Esophagus (tissue), 2 donors: Measurements from ENCODE around the gene GTF3C4. TPM values are rescaled to one million over a fixed set of nuclear protein-coding genes. Genes with fewer than 3 reads are reported as not detected.

Experiments used
- H3K27ac ChIP-seq, 2 donors: one replicate each; pipeline ENCODE4 v1.5.1; 2013; ENCODE audit warnings: low read depth in 2 of 2, mild to moderate bottlenecking in 2 of 2, inconsistent platforms in 1 of 2, low read length in 1 of 2, moderate library complexity in 1 of 2
- H3K27me3 ChIP-seq, 2 donors: one replicate each; pipeline ENCODE4 v1.6.1; 2013; ENCODE audit warnings: low read length in 2 of 2, control low read depth in 1 of 2, mild to moderate bottlenecking in 1 of 2; ENCODE audit not compliant: insufficient read depth in 2 of 2, control insufficient read depth in 1 of 2
- H3K36me3 ChIP-seq, 2 donors: one replicate each; pipeline ENCODE4 v1.6.1; 2013; ENCODE audit warnings: low read length in 1 of 2; ENCODE audit not compliant: control insufficient read depth in 2 of 2, insufficient read depth in 2 of 2
- H3K4me1 ChIP-seq, 2 donors: one replicate each; pipeline ENCODE4 v1.6.1; 2013; ENCODE audit warnings: low read length in 1 of 2; ENCODE audit not compliant: control insufficient read depth in 2 of 2, insufficient read depth in 2 of 2
- H3K4me3 ChIP-seq, 2 donors: one replicate each; pipeline ENCODE4 v1.5.1; 2013; ENCODE audit warnings: low read length in 2 of 2, mild to moderate bottlenecking in 2 of 2, low read depth in 1 of 2, moderate library complexity in 1 of 2
- H3K9me3 ChIP-seq, 2 donors: one replicate each; pipeline ENCODE4 v1.6.1; 2013; ENCODE audit warnings: mild to moderate bottlenecking in 2 of 2, low read depth in 1 of 2, low read length in 1 of 2, moderate library complexity in 1 of 2; ENCODE audit not compliant: control insufficient read depth in 2 of 2, insufficient read depth in 1 of 2
- WGBS, 2 donors: extraction: QIAGEN DNeasy Blood & Tissue Kit; methylation state at CpG; one replicate each; pipeline ENCODE4 v1.1.7; 2013; 5-methylcytosine and 5-hydroxymethylcytosine counted together
- polyA plus RNA-seq, 2 donors: library from polyadenylated mRNA; stranded (reverse); fragments of 200-250 nt; gene quantifications; one replicate each; pipeline ENCODE4 v1.2.3, GENCODE V29; 2013
- donor health status: healthy with polysubstance abuse.
- donor health status: Bipolar disorder and iron deficiency.

GTF3C4 gene
- polyA plus RNA-seq, 2 donors: 2.1 to 3.8 TPM

GRCh38 chr9:132733260-132733815 is 63.1 kb downstream of the GTF3C4 start:
- Histone ChIP-seq H3K4me3 (no peak overlapping the region), H3K9me3 (no peaks in the 10 kb centered on the region), H3K4me1 (peaks cover 2 to 22% of the 10 kb centered on the region in 2 donors), H3K27me3 (no peaks in the 10 kb centered on the region), H3K36me3 (no peaks in the 10 kb centered on the region), H3K27ac (peak overlapping the region; percentile 61 to 89)
- WGBS, 2 donors: 61 to 74% methylated on average over 22 of the region's 22 CpGs

GRCh38 chr9:132739710-132740310 is 69.5 kb downstream of the GTF3C4 start:
- Histone ChIP-seq H3K36me3 (no peaks in the 10 kb centered on the region), H3K4me1 (no peaks in the 10 kb centered on the region), H3K27ac (no peak overlapping the region), H3K4me3 (no peak overlapping the region), H3K9me3 (no peaks in the 10 kb centered on the region), H3K27me3 (peaks cover 0 to 4% of the 10 kb centered on the region in 2 donors)
- WGBS, 2 donors: 84 to 90% methylated on average over 9 of the region's 9 CpGs

DNA sequence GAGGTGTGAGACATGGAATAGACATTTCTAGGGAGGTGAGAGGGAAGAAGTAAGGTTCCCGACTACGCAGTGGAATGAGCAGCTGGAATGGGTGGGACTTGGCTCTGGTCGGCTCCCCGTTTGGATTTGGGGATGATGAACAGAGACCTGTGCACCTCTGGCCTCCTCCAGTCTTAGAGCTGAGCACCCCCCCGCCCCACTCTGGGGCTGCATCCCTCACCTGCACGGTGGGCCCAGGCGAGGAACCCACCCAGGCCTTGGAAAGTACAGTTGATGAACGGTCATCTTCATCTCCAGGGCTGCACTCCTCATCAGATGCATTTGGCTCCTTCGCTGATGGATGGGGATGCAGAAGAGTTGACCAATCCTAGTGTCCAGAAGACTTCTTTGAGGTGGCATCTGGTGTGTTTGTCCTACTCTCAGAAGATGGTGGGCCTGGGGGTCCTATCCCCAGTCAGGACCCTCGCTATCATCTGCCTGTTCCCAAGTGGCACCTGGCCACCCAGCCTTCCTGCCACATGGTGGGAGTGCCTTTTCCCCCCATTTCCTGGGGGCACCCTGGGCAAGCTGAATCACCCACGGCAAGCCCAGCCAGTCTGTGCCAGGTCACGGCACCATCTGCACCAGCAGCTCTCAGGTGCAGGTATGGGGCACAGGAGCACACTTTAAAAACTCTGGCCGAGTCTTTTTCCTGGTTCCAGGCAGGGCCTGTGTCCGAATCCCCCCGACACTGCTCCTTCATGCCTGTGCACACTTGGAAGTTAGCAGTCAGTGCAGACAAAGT is 70.5 kb downstream of the GTF3C4 start:
- WGBS, 2 donors: 83 to 86% methylated on average over 15 of the region's 15 CpGs
- Histone ChIP-seq H3K27ac (no peak overlapping the region), H3K9me3 (no peaks in the 10 kb centered on the region), H3K4me1 (no peaks in the 10 kb centered on the region), H3K36me3 (no peaks in the 10 kb centered on the region), H3K4me3 (no peak overlapping the region), H3K27me3 (peaks cover 0 to 4% of the 10 kb centered on the region in 2 donors)

GRCh38 chr9:132742821-132743311 is 72.6 kb downstream of the GTF3C4 start:
- Histone ChIP-seq H3K4me3 (no peak overlapping the region), H3K9me3 (no peaks in the 10 kb centered on the region), H3K27me3 (peaks cover 0 to 4% of the 10 kb centered on the region in 2 donors), H3K36me3 (no peaks in the 10 kb centered on the region), H3K4me1 (no peaks in the 10 kb centered on the region), H3K27ac (no peak overlapping the region)
- 55 to 59% methylated on average over 17 of the region's 17 CpGs for WGBS, 2 donors

GRCh38 chr9:132743931-132744479 is 73.7 kb downstream of the GTF3C4 start:
- Histone ChIP-seq H3K27ac (no peak overlapping the region), H3K9me3 (no peaks in the 10 kb centered on the region), H3K4me1 (no peaks in the 10 kb centered on the region), H3K4me3 (no peak overlapping the region), H3K36me3 (no peaks in the 10 kb centered on the region), H3K27me3 (peaks cover 0 to 4% of the 10 kb centered on the region in 2 donors)
- 26 to 40% methylated on average over 13 of the region's 13 CpGs for WGBS, 2 donors

Other genes starting within 250 kb of the GTF3C4 start
- gene BARHL1, start 87.9 kb upstream of the GTF3C4 start, polyA plus RNA-seq: not detected
- 1 to 10 TPM; 6.6 to 8.0 TPM for gene DDX31, start 481 bp upstream of the GTF3C4 start, polyA plus RNA-seq
- gene AK8, start 207.8 kb downstream of the GTF3C4 start, polyA plus RNA-seq: under 1 TPM; 0.39 to 0.58 TPM
- gene SPACA9, start 208.4 kb downstream of the GTF3C4 start, polyA plus RNA-seq: 1 to 10 TPM; 6.3 to 6.5 TPM